ENCODE measurements around the gene COL17A1.

DNA sequence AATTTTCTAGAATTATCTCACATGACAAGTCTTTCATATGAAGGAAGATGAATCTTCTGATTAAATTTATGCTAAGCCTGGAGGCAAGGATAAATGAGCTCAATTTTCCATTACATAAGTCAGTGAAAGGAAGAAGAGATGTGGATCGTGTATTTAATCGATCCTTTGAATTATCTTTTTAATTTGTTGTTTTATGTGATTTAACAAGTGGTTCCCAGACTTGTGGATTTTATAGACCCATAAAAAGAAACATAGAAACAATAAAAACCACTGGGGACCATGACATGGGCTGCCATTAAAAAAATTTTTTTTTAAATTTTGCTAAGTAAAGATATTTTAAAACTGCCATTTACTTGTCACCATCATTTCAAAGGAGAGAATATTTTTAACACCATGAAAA, 73.8 kb downstream of the COL17A1 start:
- TF ChIP-seq, protein P1, sequence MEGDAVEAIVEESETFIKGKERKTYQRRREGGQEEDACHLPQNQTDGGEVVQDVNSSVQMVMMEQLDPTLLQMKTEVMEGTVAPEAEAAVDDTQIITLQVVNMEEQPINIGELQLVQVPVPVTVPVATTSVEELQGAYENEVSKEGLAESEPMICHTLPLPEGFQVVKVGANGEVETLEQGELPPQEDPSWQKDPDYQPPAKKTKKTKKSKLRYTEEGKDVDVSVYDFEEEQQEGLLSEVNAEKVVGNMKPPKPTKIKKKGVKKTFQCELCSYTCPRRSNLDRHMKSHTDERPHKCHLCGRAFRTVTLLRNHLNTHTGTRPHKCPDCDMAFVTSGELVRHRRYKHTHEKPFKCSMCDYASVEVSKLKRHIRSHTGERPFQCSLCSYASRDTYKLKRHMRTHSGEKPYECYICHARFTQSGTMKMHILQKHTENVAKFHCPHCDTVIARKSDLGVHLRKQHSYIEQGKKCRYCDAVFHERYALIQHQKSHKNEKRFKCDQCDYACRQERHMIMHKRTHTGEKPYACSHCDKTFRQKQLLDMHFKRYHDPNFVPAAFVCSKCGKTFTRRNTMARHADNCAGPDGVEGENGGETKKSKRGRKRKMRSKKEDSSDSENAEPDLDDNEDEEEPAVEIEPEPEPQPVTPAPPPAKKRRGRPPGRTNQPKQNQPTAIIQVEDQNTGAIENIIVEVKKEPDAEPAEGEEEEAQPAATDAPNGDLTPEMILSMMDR (IDR thresholded peaks at IDR 0.05), result no peak
- TF ChIP-seq POLR2AphosphoS5 (IDR thresholded peaks at IDR 0.05; ENCODE audit: low read depth, low read length) (no peak), TCF7L2 (IDR thresholded peaks at IDR 0.05; ENCODE audit: low read depth, low read length) (no peak)

Measured in Panc1 (cell line).